ENCODE measurements around the gene KDM2B. TPM values are rescaled to one million over a fixed set of nuclear protein-coding genes. Genes with fewer than 3 reads are reported as not detected.

Gene KDM2B
- total RNA-seq, 1 donor from 2014 or later: 79.2 TPM

DNA sequence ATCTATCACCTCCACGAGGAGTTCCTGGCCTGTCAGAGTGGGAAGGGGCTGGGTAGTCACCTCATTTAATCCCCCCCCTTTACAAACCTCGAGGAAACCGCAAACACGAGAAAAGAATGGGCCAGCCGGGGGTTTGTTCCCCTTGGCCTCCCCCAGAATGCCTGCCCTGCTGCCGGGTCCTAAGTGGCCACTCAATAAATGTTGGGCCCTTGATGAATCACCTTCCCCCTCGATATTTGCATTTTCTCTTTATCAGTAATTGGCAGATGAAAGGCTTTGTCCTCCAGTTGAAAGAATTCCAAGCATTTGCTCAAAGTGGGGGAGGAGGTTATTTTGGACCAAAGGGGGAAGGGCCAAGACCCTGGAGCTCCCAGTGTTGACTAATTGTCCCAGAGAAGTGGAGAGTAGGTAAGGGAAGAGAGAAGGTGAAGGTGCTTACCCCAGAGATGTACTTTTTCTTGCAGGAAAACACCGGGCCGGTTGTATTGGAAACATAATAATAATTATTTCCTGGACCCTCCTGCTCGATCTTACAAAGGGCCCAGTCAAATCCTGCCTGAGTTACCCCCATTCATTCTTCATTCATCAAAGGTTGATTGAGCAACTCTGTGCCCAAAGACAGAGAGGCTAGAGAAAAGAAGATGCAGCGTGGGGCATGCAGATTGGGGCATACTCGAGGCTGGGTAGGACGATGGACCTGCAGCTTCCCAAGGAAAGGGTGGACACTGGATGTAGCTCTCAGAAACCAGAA lies 1.9 kb upstream of the KDM2B start:
- TF ChIP-seq, protein P1, sequence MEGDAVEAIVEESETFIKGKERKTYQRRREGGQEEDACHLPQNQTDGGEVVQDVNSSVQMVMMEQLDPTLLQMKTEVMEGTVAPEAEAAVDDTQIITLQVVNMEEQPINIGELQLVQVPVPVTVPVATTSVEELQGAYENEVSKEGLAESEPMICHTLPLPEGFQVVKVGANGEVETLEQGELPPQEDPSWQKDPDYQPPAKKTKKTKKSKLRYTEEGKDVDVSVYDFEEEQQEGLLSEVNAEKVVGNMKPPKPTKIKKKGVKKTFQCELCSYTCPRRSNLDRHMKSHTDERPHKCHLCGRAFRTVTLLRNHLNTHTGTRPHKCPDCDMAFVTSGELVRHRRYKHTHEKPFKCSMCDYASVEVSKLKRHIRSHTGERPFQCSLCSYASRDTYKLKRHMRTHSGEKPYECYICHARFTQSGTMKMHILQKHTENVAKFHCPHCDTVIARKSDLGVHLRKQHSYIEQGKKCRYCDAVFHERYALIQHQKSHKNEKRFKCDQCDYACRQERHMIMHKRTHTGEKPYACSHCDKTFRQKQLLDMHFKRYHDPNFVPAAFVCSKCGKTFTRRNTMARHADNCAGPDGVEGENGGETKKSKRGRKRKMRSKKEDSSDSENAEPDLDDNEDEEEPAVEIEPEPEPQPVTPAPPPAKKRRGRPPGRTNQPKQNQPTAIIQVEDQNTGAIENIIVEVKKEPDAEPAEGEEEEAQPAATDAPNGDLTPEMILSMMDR (IDR thresholded peaks at IDR 0.05; ENCODE audit: unreplicated experiment): no peak
- peak; percentile 42 for DNase-seq (ENCODE audit: low spot score, unreplicated experiment)
- peak overlapping the region; percentile 92 for H3K27ac Mint-ChIP-seq
- peaks cover 39% of the 10 kb centered on the region for H3K4me1 Mint-ChIP-seq (ENCODE audit: low read depth)
- peaks cover 2% of the 10 kb centered on the region for H3K36me3 Mint-ChIP-seq (ENCODE audit: insufficient read depth)
- peak overlapping the region; percentile 63 for H3K4me3 Mint-ChIP-seq (ENCODE audit: low read depth)
- no peaks in the 10 kb centered on the region for H3K27me3 Mint-ChIP-seq
- no peaks in the 10 kb centered on the region for H3K9me3 Mint-ChIP-seq (ENCODE audit: low read depth)

DNA sequence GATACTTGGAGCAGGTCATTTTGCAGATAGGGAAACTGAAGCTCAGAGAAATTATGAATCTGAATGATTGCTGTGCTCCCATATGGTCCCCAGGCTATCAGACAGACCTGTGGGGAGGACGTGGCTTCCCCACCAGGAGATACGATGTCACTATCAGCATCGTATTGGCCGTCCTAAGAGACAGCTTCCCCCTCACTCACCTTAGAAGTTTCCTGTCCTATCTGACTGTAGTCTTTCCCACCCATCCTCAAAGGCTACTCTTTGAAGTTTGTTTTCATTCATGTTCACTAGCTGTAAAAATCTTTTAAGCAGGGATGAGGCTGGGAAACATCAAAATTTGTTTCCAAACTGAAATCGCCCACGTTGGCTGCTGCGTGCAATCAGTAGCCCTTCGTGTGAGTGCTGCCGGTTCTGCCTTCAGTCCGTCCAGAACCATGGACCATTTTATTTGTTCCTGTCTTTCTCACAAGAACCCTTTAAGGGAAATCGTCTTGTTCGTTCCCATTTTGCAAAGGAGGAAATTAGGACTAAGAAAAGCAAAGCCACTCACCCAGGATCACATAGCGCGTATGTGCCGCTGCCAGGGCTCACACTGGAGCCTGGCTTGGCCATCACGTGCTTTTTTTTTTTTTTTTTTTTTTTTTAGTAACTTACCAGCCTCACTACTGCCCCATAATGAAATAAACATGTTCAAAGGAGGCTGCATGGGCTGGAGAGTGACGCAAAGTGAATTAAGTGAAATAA lies 1.0 kb upstream of the KDM2B start:
- H3K27ac Mint-ChIP-seq: peak overlapping the region; percentile 90
- H3K36me3 Mint-ChIP-seq (ENCODE audit: insufficient read depth): peaks cover 2% of the 10 kb centered on the region
- peaks cover 45% of the 10 kb centered on the region for H3K4me1 Mint-ChIP-seq (ENCODE audit: low read depth)
- H3K4me3 Mint-ChIP-seq (ENCODE audit: low read depth): peak overlapping the region; percentile 96
- no peaks in the 10 kb centered on the region for H3K9me3 Mint-ChIP-seq (ENCODE audit: low read depth)
- DNase-seq (ENCODE audit: low spot score, unreplicated experiment): no peak
- no peaks in the 10 kb centered on the region for H3K27me3 Mint-ChIP-seq
- TF ChIP-seq, protein P1 (IDR thresholded peaks at IDR 0.05; ENCODE audit: unreplicated experiment): no peak

DNA sequence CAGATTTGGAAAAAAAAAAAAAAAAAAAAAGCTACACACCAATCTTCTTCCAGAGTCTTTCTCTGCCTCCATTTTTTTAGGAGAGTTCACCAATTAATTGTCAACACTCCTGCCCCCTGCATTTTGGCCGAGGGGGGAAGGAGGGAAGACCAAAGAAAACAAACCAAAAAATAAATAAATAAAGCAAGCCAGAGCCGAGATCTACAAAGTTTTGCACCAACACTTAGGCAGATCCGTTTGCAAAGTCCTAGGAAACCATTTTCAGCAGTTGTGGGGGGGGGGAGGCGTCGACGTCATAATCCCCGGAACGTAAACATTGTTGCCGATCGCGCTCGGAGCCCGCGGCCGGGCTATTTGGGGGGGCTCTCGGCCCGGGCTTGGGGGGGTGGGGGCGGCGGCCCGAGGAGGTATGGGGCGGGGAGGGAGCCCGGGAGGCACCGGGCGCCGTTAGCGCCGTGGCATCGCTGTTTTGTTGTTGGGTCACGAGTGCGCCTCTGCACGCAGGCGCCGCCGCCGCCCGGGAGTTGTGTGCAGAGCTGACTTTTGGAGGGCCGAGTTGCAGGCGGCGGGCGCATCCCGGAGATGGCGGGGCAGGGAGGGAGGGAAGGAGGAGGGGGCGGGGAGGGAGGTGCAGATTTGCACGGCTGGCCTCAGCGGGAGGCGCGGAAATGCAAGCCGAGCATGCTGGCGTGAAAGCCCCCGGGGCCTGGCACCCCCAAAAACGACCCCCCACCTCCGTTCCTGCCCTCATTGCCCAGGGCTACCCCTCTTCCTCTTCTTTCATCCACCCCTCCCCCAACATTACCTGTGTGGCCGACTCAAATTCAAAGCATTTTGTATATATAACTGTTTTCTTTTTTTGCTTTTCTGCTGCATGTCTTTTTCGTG lies 598 bp downstream of the KDM2B start:
- TF ChIP-seq, protein P1 (IDR thresholded peaks at IDR 0.05; ENCODE audit: unreplicated experiment): no peak
- Mint-ChIP-seq H3K4me1 (ENCODE audit: low read depth) (peaks cover 53% of the 10 kb centered on the region), H3K36me3 (ENCODE audit: insufficient read depth) (no peaks in the 10 kb centered on the region)

DNA sequence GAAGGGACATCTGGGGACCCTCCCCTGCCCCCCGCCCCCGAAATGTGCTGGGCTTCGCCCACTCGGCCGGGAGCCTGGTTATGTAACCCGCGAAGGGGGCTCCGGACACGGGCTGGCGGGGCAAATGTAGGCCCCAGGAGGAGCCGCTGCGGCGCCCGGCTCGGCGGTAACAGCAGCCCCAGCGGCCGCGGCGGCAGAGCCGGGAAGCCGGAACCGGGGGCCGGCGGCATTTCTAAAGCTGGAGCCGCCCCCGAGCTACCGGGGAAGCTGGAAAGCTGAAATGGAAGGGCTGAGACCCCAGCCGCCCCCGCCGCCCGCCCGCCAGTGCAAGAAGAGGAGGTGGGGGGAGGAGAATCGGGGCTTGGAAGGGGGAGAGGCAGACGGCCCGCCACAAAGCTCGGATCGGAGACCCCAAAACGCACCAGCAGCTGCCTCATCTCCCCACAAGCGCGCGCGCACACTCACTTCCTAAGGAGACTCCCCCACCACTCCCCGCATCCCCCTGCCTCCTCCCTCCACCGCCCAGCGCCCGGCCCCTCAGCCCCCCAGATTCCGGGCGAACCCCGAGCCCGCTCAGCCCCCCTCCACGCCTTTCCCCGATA lies 1.5 kb downstream of the KDM2B start:
- Mint-ChIP-seq H3K4me3 (ENCODE audit: low read depth) (peak overlapping the region; percentile 96), H3K4me1 (ENCODE audit: low read depth) (peaks cover 57% of the 10 kb centered on the region), H3K27me3 (no peaks in the 10 kb centered on the region), H3K36me3 (ENCODE audit: insufficient read depth) (peaks cover 2% of the 10 kb centered on the region), H3K9me3 (ENCODE audit: low read depth) (no peaks in the 10 kb centered on the region), H3K27ac (no peak overlapping the region)
- TF ChIP-seq, protein P1 (IDR thresholded peaks at IDR 0.05; ENCODE audit: unreplicated experiment): no peak
- peak; percentile 13 for DNase-seq (ENCODE audit: low spot score, unreplicated experiment)

More for the DNA sequence above, 598 bp downstream of the KDM2B start:
- Mint-ChIP-seq H3K4me3 (ENCODE audit: low read depth) (peak overlapping the region; percentile 96), H3K9me3 (ENCODE audit: low read depth) (no peaks in the 10 kb centered on the region), H3K27me3 (no peaks in the 10 kb centered on the region), H3K27ac (peak overlapping the region; percentile 98)
- DNase-seq (ENCODE audit: low spot score, unreplicated experiment): peak; percentile 44

All from progenitor cell of endocrine pancreas (in vitro differentiated cells).